Fibroblast of skin of back (primary cell): ENCODE results near the gene NECAB2.
"Not testable (repeated sequence)": the region's sequence is repeated elsewhere in the genome, so short reads cannot be mapped to it uniquely, and the experiment has no call there.

Experiments
- DNase-seq: peaks from one replicate; pipeline ENCODE4 v3.0.0-alpha.2; 2013

Gene NECAB2

GRCh38 chr16:83936581-83937165, 31.4 kb upstream of the NECAB2 start:
- no peak for DNase-seq

DNA sequence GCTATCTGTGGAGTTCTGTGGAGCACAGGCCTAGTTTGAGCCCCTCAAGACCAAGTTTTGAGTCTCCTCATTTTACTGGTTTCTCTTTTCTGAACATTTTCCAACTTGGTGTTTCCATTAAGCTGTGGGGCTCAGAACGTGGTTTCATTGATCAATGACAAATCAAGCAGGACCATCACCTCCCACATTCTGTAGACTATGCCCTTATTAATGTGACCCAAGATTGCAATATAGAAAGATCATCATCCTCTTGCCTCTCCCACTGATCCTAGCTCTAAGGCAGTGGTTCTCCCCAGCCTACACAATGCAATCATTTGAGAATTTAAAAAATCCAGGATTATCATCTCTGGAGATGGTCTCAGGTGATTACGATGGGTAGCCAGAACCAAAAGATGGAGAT, 30.8 kb upstream of the NECAB2 start:
- no peak for DNase-seq

DNA sequence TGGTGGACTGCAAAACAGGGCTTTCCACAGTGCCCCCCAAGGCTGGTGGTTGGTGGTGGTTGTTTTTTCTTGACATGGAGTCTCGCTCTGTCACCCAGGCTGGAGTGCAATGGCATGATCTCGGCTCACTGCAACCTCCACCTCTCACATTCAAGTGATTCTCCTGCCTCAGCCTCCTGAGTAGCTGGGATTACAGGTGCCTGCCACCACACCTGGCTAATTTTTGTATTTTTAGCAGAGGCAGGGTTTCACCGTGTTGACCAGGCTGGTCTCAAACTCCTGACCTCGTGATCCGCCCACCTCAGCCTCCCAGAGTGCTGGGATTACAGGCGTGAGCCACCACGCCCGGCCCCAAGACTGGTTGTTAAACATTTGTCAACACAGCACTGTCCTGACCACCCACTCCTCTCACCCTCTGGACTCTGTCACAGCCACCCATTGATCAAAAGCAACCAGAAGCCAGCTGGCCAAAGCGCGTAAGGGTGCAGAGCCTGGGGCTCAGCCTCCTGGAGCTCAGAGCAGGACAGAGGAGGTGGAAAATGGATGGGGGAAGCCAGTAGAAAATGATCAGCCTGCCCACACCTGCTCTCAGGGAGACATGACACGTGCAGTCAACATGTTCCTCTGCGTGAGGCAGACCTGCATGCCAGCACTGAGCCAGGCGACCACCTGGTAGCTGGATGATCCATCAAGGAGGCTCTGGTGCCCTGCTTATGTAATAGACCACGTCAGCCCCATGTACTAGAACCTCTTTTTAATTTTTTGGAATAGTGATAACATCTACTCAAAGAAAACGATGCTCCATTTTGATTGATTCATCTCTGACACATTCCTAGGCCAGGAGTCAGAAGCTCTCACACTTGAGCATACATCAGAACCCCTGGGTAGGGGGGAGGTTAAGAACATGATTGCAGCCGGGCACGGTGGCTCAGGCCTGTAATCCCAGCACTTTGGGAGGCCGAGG, 29.8 kb upstream of the NECAB2 start:
- DNase-seq: no peak

- no peak for DNase-seq
Observed at GRCh38 chr16:83939266-83939855, 28.7 kb upstream of the NECAB2 start.

DNA sequence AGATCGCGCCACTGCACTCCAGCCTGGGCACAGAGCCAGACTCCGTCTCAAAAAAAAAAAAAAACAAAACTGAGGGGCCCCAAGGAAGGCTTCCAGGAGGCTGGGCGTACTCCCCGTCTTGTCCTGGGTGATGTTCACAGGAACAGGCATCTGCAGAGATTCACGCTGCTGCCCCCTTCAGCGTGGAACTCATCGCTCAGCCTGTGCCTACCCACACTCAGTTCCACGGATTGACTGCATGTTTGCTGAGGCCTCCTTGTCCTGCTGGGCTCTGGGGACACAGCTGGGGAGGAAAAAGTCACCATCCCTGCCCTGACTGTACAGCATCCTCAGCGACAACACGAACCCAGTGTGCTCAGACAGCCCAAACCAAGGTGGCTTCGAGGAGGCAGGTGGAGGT, 27.9 kb upstream of the NECAB2 start:
- no peak for DNase-seq

GRCh38 chr16:83940630-83941378, 27.2 kb upstream of the NECAB2 start:
- DNase-seq: no peak

DNA sequence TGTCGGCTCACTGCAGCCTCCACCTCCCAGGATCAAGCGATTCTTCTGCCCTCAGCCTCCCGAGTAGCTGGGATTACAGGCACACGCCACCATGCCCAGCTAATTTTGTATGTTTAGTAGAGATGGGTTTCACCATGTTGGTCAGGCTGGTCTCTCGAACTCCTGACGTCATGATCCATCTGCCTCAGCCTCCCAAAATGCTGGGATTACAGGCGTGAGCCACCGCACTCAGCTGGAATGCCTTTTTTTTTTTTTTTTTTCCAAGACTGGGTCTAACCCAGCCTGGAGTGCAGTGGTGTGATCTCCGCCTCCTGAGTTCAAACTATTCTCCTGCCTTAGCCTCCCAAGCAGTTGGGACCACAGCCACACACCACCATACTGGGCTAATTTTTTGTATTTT, 26.5 kb upstream of the NECAB2 start:
- not testable (repeated sequence) for DNase-seq

DNA sequence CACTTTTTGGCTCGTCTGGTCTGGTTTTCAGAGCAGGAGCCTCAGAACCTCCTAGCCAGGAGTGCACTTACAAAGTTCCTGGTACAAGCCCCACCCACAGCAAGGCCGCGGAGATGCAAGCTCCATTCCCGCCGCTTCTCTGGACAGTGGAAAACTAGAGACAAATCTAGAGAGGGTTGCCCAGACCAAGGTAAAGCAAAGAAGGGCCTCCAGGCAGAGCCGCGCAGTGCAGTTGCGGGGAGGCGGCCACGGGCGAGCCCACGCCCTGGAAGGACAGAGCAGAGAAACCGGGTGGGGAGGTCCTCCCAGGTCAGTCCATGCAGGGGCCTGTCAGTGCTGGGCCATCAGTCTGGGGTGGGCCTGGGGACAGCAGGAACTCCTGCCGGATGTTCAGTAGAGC, 26.0 kb upstream of the NECAB2 start:
- no peak for DNase-seq

GRCh38 chr16:83942815-83943515, 25.1 kb upstream of the NECAB2 start:
- DNase-seq: no peak

DNA sequence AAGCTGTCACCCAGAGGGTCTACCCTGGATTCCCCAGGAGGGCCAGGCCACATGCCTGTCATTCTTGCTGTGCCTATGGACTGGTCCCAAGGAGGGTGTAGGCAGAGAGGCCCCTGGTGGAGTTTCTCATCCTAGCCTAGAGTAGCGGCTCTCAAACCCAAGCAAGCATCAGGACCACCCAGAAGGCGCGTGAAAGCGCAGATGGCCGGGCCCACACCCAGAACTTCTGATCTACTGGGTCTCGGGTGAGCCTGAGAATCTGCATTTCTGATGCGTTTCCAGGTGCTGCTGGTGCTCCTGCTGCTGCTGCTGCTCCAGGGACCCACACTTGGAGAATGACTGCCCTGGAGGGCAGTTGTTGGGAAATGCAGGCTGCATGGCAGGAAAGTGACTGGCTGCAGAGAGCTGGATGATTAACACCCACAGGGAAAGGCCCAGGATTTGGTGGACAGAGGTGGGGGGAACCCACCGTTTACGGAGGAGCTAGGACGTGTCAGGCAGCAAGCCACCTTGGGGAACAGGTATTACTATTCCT, 24.5 kb upstream of the NECAB2 start:
- DNase-seq: no peak

- DNase-seq: no peak
Observed at GRCh38 chr16:83945587-83945986, 22.5 kb upstream of the NECAB2 start.

- DNase-seq: no peak
Observed at GRCh38 chr16:83946154-83946780, 21.8 kb upstream of the NECAB2 start.

DNA sequence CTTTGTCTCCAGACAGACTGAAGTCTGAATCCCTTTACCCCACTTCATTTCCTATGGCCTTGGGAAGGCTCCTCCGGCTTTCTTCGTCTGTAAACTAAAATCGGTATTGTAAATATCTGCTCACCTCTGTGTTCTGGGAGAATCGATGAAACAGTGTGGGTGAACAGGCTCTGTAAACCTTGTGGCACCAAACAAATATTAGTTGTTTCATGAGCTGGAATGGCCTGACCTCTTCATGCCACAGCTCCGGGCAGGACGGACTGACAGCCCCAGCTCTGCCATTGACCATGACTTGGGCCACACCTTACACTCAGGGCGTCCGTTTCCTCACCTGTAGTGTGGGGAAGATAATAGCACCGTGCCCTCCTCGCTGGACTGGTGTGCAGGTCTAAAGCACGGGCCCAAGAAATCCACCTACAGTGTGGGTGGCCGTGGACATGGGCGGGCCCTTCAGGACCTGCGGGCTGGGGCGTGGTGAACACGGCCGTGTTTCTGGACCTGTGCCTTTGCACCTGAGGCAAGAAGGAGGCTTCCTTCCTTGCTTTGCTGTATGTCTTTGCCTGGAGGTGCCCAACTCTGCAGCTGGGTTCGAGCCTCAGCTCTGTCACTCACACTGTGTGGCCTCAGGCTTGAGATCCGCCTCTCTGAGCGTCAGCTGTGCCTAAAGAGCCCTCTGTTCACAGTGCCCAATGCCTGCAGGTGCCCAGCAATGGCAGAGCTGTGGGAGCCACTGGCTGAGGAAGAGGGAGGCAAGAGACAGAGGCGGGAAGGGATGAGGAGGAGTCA, 21.1 kb upstream of the NECAB2 start:
- no peak for DNase-seq

DNA sequence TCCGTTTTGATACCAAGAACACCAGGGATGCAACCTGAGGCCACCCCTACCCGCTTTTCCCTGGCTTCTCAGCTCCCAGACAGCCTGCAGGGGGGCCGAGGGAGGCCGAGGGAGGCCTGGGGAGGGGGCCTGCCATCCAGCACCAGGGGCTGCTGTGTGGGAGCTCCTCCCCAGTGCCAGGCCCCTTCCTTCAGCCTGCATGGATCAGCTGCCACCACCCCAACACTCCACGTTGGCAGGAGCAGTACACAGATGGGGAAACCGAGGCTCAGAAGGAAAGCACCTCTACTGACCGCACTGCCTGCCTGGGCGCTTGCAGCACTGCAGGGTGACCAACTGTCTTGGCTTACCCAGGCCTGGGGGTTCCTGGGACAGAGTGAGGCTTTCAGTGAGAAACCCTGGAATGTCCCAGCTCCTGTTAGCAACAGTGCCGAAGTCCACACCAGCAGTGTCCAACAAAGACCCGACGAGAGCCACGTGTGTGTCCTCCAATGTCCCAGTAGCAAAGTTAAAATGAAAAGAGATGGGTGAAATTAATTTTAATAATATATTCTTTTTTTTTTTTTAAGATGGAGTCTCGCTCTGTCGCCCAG, 20.3 kb upstream of the NECAB2 start:
- no peak for DNase-seq

DNA sequence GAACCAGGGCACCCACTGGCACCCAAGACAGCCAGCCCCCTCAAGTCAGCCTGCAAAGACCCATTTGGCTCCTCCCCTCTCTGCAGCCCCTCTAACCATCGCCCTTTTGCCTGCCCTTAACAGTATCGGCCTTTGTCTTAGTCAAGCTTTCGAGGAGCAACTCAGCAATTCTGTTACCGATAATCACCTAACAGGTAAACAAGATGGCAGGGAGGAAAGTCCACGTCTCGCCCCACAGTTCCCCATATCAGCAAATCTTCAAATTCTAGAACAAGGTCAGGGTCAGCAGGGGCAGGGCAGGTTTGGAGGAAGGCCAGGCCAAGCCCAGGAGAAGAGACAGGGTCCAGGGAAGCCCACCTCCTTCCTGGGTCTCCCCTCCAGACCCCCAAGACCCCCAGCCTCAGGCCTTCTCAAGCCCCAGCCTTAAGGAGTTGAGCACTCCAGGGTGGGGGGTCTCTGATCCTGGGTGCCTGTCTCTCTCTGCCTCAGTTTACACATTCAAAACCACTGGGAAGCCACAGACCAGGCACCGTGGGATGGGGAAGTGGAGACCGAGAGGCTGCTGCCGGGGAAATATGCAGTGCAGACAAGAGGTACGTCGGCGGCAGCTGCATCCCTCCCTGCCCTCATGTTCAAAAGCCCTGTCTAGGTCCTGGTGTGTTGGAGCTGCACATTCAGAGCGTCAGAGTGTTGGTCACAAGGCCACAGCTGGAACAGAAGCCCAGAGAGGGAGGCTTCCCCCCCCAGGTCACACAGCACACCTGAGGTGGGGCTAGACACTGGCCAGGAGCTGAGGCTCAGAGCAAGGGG, 18.9 kb upstream of the NECAB2 start:
- DNase-seq: no peak

GRCh38 chr16:83949724-83950001, 18.4 kb upstream of the NECAB2 start:
- DNase-seq: no peak

- DNase-seq: not testable (repeated sequence)
Observed at GRCh38 chr16:83950862-83951399, 17.1 kb upstream of the NECAB2 start.

- no peak for DNase-seq
Observed at GRCh38 chr16:83951544-83951943, 16.5 kb upstream of the NECAB2 start.

GRCh38 chr16:83952587-83952939, 15.5 kb upstream of the NECAB2 start:
- no peak for DNase-seq
